B cell (primary cell): ENCODE results near the gene TUBGCP4. TPM values are rescaled to one million over a fixed set of nuclear protein-coding genes. Genes with fewer than 3 reads are reported as not detected.

Source experiments
- ATAC-seq: fragments of 200-7000 bp; cut with Tn5 transposase; one replicate; pipeline ENCODE4 v1.10.0; 2021; ENCODE audit warnings: low read depth, mild to moderate bottlenecking, moderate number of reproducible peaks, moderate library complexity
- CTCF ChIA-PET: fragments of 350-600 bp; sonication (Branson Sonifier 250); formaldehyde crosslinking; loops from one replicate; lab custom pipeline; 2021; ENCODE audit warnings: antibody characterized with exemption, inconsistent platforms; lab: Charles Lee
- POLR2A ChIA-PET: fragments of 350-600 bp; sonication (Branson Sonifier 250); formaldehyde crosslinking; loops from one replicate; lab custom pipeline; 2021; ENCODE audit warnings: antibody characterized with exemption; lab: Charles Lee
- DNase-seq: peaks from one replicate; pipeline ENCODE4 v3.0.0; 2013
- H2AFZ ChIP-seq: 2 replicates; pipeline ENCODE4 v1.6.1; 2012; ENCODE audit warnings: mild to moderate bottlenecking, low read depth, low read length; ENCODE audit not compliant: insufficient read depth, poor library complexity, severe bottlenecking
- H3K27ac ChIP-seq, 2 donors: 1 replicate in 1 of 2; 2 replicates in 1 of 2; pipeline ENCODE4 v1.5.1; 2012 to 2013; ENCODE audit warnings: low read length in 2 of 2, mild to moderate bottlenecking in 2 of 2, moderate library complexity in 1 of 2
- H3K27me3 ChIP-seq, 4 experiments: fragments of 200-600 bp in 1 of 4; sonication (generic) in 1 of 4; replicated peaks in 1 of 4; 1 replicate in 2 of 4; 2 replicates in 2 of 4; pipeline versions ENCODE4 v1.6.1 to v1.7.0; 2013 to 2016; ENCODE audit warnings: low read length in 3 of 4, mild to moderate bottlenecking in 2 of 4, mixed read lengths in 1 of 4, moderate library complexity in 1 of 4; ENCODE audit not compliant: insufficient read depth in 4 of 4, control insufficient read depth in 3 of 4; ENCODE audit errors: control extremely low read depth in 1 of 4
- H3K36me3 ChIP-seq, 2 experiments: replicated peaks in 1 of 2; 1 replicate in 1 of 2; 2 replicates in 1 of 2; pipeline versions ENCODE4 v1.6.1 to v1.7.1; 2013; ENCODE audit warnings: low read length in 1 of 2; ENCODE audit not compliant: insufficient read depth in 2 of 2, control insufficient read depth in 1 of 2; ENCODE audit errors: control extremely low read depth in 1 of 2, extremely low read depth in 1 of 2
- H3K4me1 ChIP-seq, 2 donors: fragments of 200-600 bp in 1 of 2; sonication (generic) in 1 of 2; 1 replicate in 1 of 2; 2 replicates in 1 of 2; pipeline versions ENCODE4 v1.5.1 to v1.6.1; 2013 to 2017; ENCODE audit warnings: low read length in 2 of 2; ENCODE audit not compliant: control insufficient read depth in 2 of 2, insufficient read depth in 2 of 2
- H3K4me2 ChIP-seq: replicated peaks from 2 replicates; pipeline ENCODE3; 2012; ENCODE audit warnings: mild to moderate bottlenecking, low read depth, low read length; ENCODE audit not compliant: poor library complexity, severe bottlenecking
- H3K4me3 ChIP-seq, 5 experiments: fragments of 200-600 bp in 1 of 5; sonication (generic) in 1 of 5; 1 replicate in 3 of 5; 2 replicates in 2 of 5; pipeline versions ENCODE4 v1.5.1 to v1.7.0; 2011 to 2016; ENCODE audit warnings: low read length in 4 of 5, mild to moderate bottlenecking in 4 of 5, low read depth in 2 of 5, control low read depth in 1 of 5, moderate library complexity in 1 of 5; ENCODE audit not compliant: insufficient read depth in 1 of 5; ENCODE audit errors: control extremely low read depth in 1 of 5, extremely low read depth in 1 of 5
- H3K79me2 ChIP-seq: fragments of 200-600 bp; sonication (generic); one replicate; pipeline ENCODE4 v1.6.0; 2016; ENCODE audit warnings: low read length; ENCODE audit not compliant: control insufficient read depth, insufficient read depth
- H3K9ac ChIP-seq: fragments of 200-600 bp; sonication (generic); 2 replicates; pipeline ENCODE4 v1.6.1; 2017; ENCODE audit warnings: mild to moderate bottlenecking, low read length, moderate library complexity
- H3K9me3 ChIP-seq, 3 donors: one replicate each; pipeline versions ENCODE4 v1.6.1 to v1.7.1; 2013; ENCODE audit warnings: low read length in 2 of 3; ENCODE audit not compliant: control insufficient read depth in 2 of 3, insufficient read depth in 1 of 3; ENCODE audit errors: control extremely low read depth in 1 of 3
- H4K20me1 ChIP-seq: 2 replicates; pipeline ENCODE4 v1.6.0; 2012; ENCODE audit warnings: mild to moderate bottlenecking, low read length; ENCODE audit not compliant: insufficient read depth, control insufficient read depth, poor library complexity, severe bottlenecking
- H3K27ac Mint-ChIP-seq: one replicate; pipeline ENCODE4 v1.8.0; 2021; ENCODE audit warnings: mixed read lengths
- H3K27me3 Mint-ChIP-seq: one replicate; pipeline ENCODE4 v1.8.0; 2021; ENCODE audit warnings: mixed read lengths
- H3K4me1 Mint-ChIP-seq: one replicate; pipeline ENCODE4 v1.8.0; 2021; ENCODE audit warnings: mixed read lengths
- H3K4me3 Mint-ChIP-seq: one replicate; pipeline ENCODE4 v1.8.0; 2021; ENCODE audit warnings: mixed read lengths
- H3K9me3 Mint-ChIP-seq: one replicate; pipeline ENCODE4 v1.8.0; 2022; ENCODE audit warnings: mixed read lengths; ENCODE audit not compliant: insufficient read depth
- CTCF ChIP-seq: fragments of 200-600 bp; IDR thresholded peaks from one replicate; pipeline ENCODE4 v1.8.0; 2022; ENCODE audit warnings: antibody characterized with exemption, mild to moderate bottlenecking
- EZH2 ChIP-seq: IDR thresholded peaks from 2 replicates; pipeline ENCODE4 v1.6.1; 2012; ENCODE audit warnings: borderline replicate concordance, low read depth, mild to moderate bottlenecking, moderate library complexity, low read length; ENCODE audit not compliant: insufficient read depth, poor library complexity, severe bottlenecking
- WGBS: methylation state at CpG from one replicate; pipeline ENCODE4 v1.1.5; 2013; ENCODE audit warnings: missing lambda C conversion rate; ENCODE audit not compliant: insufficient coverage; 5-methylcytosine and 5-hydroxymethylcytosine counted together
- intact Hi-C: fragments of 100-400 bp; cut with micrococcal nuclease; formaldehyde crosslinking; loops from one replicate; pipeline ENCODE4 v1.10.0; 2022
- polyA plus RNA-seq: library from polyadenylated mRNA; depleted of rRNA; stranded (reverse); fragments of >200 nt; gene quantifications from 2 replicates; pipeline ENCODE4 v1.2.3, GENCODE V29; 2012
- total RNA-seq, 2 donors: library from RNA; stranded (reverse); fragments of 120-200 nt in 1 of 2; gene quantifications; 1 replicate in 1 of 2; 2 replicates in 1 of 2; pipeline versions ENCODE4 v1.2.3 to v1.2.4, GENCODE V29; 2013 to 2022

The TUBGCP4 gene
- total and polyA plus RNA-seq, 2 donors (not counting 1 experiment from before 2014, with no cell fraction given), result 10.0 to 31.6 TPM

- ATAC-seq (no peak), DNase-seq (no peak)
- Histone ChIP-seq H3K79me2 (no peaks in the 10 kb centered on the region), H2AFZ (no peak overlapping the region), H3K9me3 (no peaks in the 10 kb centered on the region), H3K4me1 (no peaks in the 10 kb centered on the region), H3K4me3 (no peak overlapping the region), H4K20me1 (no peaks in the 10 kb centered on the region), H3K9ac (no peak overlapping the region), H3K27me3 (no peaks in the 10 kb centered on the region), H3K27ac (peak overlapping the region in 1 of 2 donors; percentile 20), H3K4me2 (no peak overlapping the region), H3K36me3 (peaks cover 5 to 45% of the 10 kb centered on the region in 2 experiments)
- Mint-ChIP-seq H3K27me3 (no peaks in the 10 kb centered on the region), H3K27ac (no peak overlapping the region), H3K9me3 (no peaks in the 10 kb centered on the region), H3K4me1 (peaks cover 2% of the 10 kb centered on the region), H3K4me3 (no peak overlapping the region)
- intact Hi-C loops, result no loop called here
- CTCF ChIA-PET, result interaction anchor here (0.6 kb wide), 1 partner anchor 11 kb away, joined by 3 read pairs; no protein-coding TSS in a partner anchor
- no CpG with 5 or more reads among the region's 3 CpGs for WGBS
- TF ChIP-seq EZH2, result no peak
- no peak for TF ChIP-seq CTCF
- POLR2A ChIA-PET, result no interaction called here
Measured at GRCh38 chr15:43429687-43430086, 58.8 kb downstream of the TUBGCP4 start.

- no peak for ATAC-seq
- peaks cover 2% of the 10 kb centered on the region for H3K4me1 Mint-ChIP-seq
- H3K4me3 Mint-ChIP-seq, result no peak overlapping the region
- whole genome bisulfite sequencing, result 90% methylated on average over 3 of the region's 4 CpGs
- no peaks in the 10 kb centered on the region for H3K9me3 Mint-ChIP-seq
- peaks cover 7 to 33% of the 10 kb centered on the region in 2 experiments for H3K36me3 ChIP-seq
- intact Hi-C loops, result no loop called here
- no peak overlapping the region for H3K4me2 ChIP-seq
- no peak overlapping the region for H3K27ac Mint-ChIP-seq
- H3K27me3 Mint-ChIP-seq, result no peaks in the 10 kb centered on the region
- TF ChIP-seq CTCF, result no peak
- TF ChIP-seq EZH2, result no peak
- no peaks in the 10 kb centered on the region for H4K20me1 ChIP-seq
- no peaks in the 10 kb centered on the region for H3K27me3 ChIP-seq
- H3K27ac ChIP-seq, result no peak overlapping the region
- POLR2A ChIA-PET, result no interaction called here
- DNase-seq, result no peak
- no peak overlapping the region for H2AFZ ChIP-seq
- no peak overlapping the region for H3K4me3 ChIP-seq
- CTCF ChIA-PET, result interaction anchor here (0.8 kb wide), 1 partner anchor 57 kb away, joined by 3 read pairs; no protein-coding TSS in a partner anchor
- no peaks in the 10 kb centered on the region for H3K9me3 ChIP-seq
- H3K79me2 ChIP-seq, result no peaks in the 10 kb centered on the region
- H3K4me1 ChIP-seq, result no peaks in the 10 kb centered on the region
- no peak overlapping the region for H3K9ac ChIP-seq
Measured at GRCh38 chr15:43433165-43433564, 62.3 kb downstream of the TUBGCP4 start.
